ENCODE measurements around the gene CCSER2. TPM values are rescaled to one million over a fixed set of nuclear protein-coding genes. Genes with fewer than 3 reads are reported as not detected.
"Not testable (repeated sequence)": the region's sequence is repeated elsewhere in the genome, so short reads cannot be mapped to it uniquely, and the experiment has no call there.

Gene CCSER2
- total and polyA plus RNA-seq, 4 donors = 54.1 to 108 (median 66.8) TPM

- Histone ChIP-seq H3K27ac (ENCODE audit: low read depth, low read length) (no peak overlapping the region), H3K36me3 (ENCODE audit: control insufficient read depth, insufficient read depth, low read length) (no peaks in the 10 kb centered on the region), H3K9me3 (ENCODE audit: control insufficient read depth, insufficient read depth, low read length) (no peaks in the 10 kb centered on the region), H3K4me3 (ENCODE audit: low read depth, low read length) (no peak overlapping the region), H3K4me1 (ENCODE audit: control insufficient read depth, insufficient read depth, low read length) (peaks cover 3% of the 10 kb centered on the region), H3K27me3 (ENCODE audit: control insufficient read depth, insufficient read depth, low read length) (no peaks in the 10 kb centered on the region)
- no CpG with 5 or more reads among the region's 1 CpG for WGBS (ENCODE audit: insufficient coverage)
- no peak for DNase-seq (ENCODE audit: low read depth in 4 of 6, low spot score in 6 of 6)
These were observed 13.6 kb downstream of the CCSER2 start for GRCh38 chr10:84341983-84342382.

- WGBS (ENCODE audit: insufficient coverage) = 92% methylated on average over 2 of the region's 6 CpGs
- no peak for DNase-seq (ENCODE audit: low read depth in 4 of 6, low spot score in 6 of 6)
- no peak overlapping the region for H3K27ac ChIP-seq (ENCODE audit: low read depth, low read length)
These were observed 14.2 kb downstream of the CCSER2 start for GRCh38 chr10:84342584-84342983.

DNA sequence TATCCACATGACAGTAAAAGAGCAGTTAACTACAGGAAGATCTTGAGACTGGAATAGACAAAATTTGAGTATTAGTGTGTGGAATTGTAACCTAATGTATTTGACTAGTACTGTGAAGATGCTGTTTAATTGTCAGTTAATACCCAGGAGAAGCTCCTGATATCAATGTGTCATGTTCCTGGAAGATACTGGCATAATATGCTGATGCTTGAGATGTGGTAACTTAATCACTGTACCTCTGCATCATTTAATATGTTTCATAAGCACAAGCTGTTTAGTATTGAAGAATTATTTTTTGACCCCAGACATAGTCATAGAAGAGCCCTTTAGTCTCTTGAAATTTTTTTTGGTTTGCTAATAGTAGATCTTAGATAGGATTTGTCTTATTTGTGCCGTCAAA, 15.4 kb downstream of the CCSER2 start:
- no peak overlapping the region for H3K4me3 ChIP-seq (ENCODE audit: low read depth, low read length)
- H3K4me1 ChIP-seq (ENCODE audit: control insufficient read depth, insufficient read depth, low read length) = no peaks in the 10 kb centered on the region
- H3K36me3 ChIP-seq (ENCODE audit: control insufficient read depth, insufficient read depth, low read length) = peaks cover 4% of the 10 kb centered on the region
- H3K27me3 ChIP-seq (ENCODE audit: control insufficient read depth, insufficient read depth, low read length) = no peaks in the 10 kb centered on the region
- no peaks in the 10 kb centered on the region for H3K9me3 ChIP-seq (ENCODE audit: control insufficient read depth, insufficient read depth, low read length)
- WGBS (ENCODE audit: insufficient coverage) = no CpG with 5 or more reads among the region's 1 CpG
- no peak overlapping the region for H3K27ac ChIP-seq (ENCODE audit: low read depth, low read length)
- no peak for DNase-seq (ENCODE audit: low read depth in 4 of 6, low spot score in 6 of 6)

More at GRCh38 chr10:84342584-84342983, 14.2 kb downstream of the CCSER2 start:
- Histone ChIP-seq H3K4me3 (ENCODE audit: low read depth, low read length) (no peak overlapping the region), H3K4me1 (ENCODE audit: control insufficient read depth, insufficient read depth, low read length) (peaks cover 3% of the 10 kb centered on the region), H3K36me3 (ENCODE audit: control insufficient read depth, insufficient read depth, low read length) (no peaks in the 10 kb centered on the region), H3K27me3 (ENCODE audit: control insufficient read depth, insufficient read depth, low read length) (no peaks in the 10 kb centered on the region), H3K9me3 (ENCODE audit: control insufficient read depth, insufficient read depth, low read length) (no peaks in the 10 kb centered on the region)

- DNase-seq (ENCODE audit: low read depth in 4 of 6, low spot score in 6 of 6) = no peak
- Histone ChIP-seq H3K36me3 (ENCODE audit: control insufficient read depth, insufficient read depth, low read length) (peaks cover 4% of the 10 kb centered on the region), H3K4me3 (ENCODE audit: low read depth, low read length) (no peak overlapping the region), H3K9me3 (ENCODE audit: control insufficient read depth, insufficient read depth, low read length) (no peaks in the 10 kb centered on the region), H3K27ac (ENCODE audit: low read depth, low read length) (no peak overlapping the region), H3K4me1 (ENCODE audit: control insufficient read depth, insufficient read depth, low read length) (no peaks in the 10 kb centered on the region), H3K27me3 (ENCODE audit: control insufficient read depth, insufficient read depth, low read length) (no peaks in the 10 kb centered on the region)
- WGBS (ENCODE audit: insufficient coverage) = 72% methylated on average over 1 of the region's 4 CpGs
These were observed 16.1 kb downstream of the CCSER2 start for GRCh38 chr10:84344526-84344925.

DNA sequence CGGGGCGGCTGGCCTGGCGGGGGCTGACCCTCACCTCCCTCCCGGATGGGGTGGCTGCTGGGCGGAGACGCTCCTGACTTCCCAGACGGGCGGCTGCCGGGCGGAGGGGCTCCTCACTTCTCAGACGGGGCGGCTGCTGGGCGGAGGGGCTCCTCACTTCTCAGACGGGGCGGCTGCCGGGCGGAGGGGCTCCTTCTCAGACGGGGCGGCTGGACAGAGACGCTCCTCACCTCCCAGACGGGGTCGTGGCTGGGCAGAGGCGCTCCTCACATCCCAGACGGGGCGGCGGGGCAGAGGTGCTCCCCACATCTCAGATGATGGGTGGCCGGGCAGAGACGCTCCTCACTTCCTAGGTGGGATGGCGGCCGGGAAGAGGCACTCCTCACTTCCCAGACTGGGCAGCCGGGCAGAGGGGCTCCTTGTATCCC, 19.2 kb downstream of the CCSER2 start:
- H3K4me1 ChIP-seq (ENCODE audit: control insufficient read depth, insufficient read depth, low read length); H3K27me3 ChIP-seq (ENCODE audit: control insufficient read depth, insufficient read depth, low read length); H3K4me3 ChIP-seq (ENCODE audit: low read depth, low read length); H3K9me3 ChIP-seq (ENCODE audit: control insufficient read depth, insufficient read depth, low read length); DNase-seq (ENCODE audit: low read depth in 4 of 6, low spot score in 6 of 6); H3K27ac ChIP-seq (ENCODE audit: low read depth, low read length); H3K36me3 ChIP-seq (ENCODE audit: control insufficient read depth, insufficient read depth, low read length): not testable (repeated sequence)
- 98% methylated on average over 17 of the region's 31 CpGs for WGBS (ENCODE audit: insufficient coverage)

DNA sequence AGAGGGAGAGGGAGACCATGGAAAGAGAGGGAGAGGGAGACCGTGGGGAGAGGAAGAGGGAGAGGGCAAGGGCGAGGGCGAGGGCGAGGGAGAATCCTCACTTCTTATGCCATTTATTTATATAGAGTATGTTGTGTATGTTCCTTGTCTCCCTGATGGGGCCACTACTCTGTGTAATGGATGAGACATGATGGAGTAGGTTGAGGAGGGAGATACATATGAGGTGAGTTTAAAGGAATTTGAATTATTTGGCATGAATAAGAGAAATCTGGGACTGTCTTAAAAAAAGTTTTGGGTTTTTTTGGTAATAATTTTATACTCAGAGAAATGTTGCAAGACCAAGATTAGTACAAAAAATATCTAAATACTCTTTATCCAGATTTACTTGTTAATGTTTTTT, 20.1 kb downstream of the CCSER2 start:
- DNase-seq (ENCODE audit: low read depth in 4 of 6, low spot score in 6 of 6) = no peak
- Histone ChIP-seq H3K4me1 (ENCODE audit: control insufficient read depth, insufficient read depth, low read length) (no peaks in the 10 kb centered on the region), H3K27me3 (ENCODE audit: control insufficient read depth, insufficient read depth, low read length) (no peaks in the 10 kb centered on the region), H3K9me3 (ENCODE audit: control insufficient read depth, insufficient read depth, low read length) (no peaks in the 10 kb centered on the region), H3K36me3 (ENCODE audit: control insufficient read depth, insufficient read depth, low read length) (peaks cover 4% of the 10 kb centered on the region), H3K4me3 (ENCODE audit: low read depth, low read length) (no peak overlapping the region), H3K27ac (ENCODE audit: low read depth, low read length) (no peak overlapping the region)
- WGBS (ENCODE audit: insufficient coverage) = no CpG with 5 or more reads among the region's 4 CpGs

DNA sequence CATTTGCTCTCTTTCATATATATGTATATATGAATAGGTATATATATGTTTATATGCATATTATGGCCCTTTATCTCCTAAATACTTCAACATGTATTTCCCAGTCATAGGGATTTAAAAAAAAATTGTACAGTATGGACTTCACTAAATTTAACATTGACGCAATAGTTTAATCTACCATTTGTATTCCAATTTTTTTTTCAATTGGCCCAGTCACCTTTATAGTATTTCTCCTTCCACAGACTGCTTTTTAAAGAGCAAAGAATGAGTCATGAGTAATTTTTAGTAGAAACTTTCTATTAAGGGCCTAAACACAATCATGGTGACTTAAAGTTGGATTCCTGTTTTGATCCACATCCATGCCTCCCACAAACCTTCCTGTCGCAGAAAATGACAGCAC, 20.5 kb downstream of the CCSER2 start:
- H3K27me3 ChIP-seq (ENCODE audit: control insufficient read depth, insufficient read depth, low read length) = no peaks in the 10 kb centered on the region
- 100% methylated on average over 1 of the region's 2 CpGs for WGBS (ENCODE audit: insufficient coverage)
- peaks cover 4% of the 10 kb centered on the region for H3K36me3 ChIP-seq (ENCODE audit: control insufficient read depth, insufficient read depth, low read length)
- H3K9me3 ChIP-seq (ENCODE audit: control insufficient read depth, insufficient read depth, low read length) = no peaks in the 10 kb centered on the region
- H3K4me3 ChIP-seq (ENCODE audit: low read depth, low read length) = no peak overlapping the region
- no peak for DNase-seq (ENCODE audit: low read depth in 4 of 6, low spot score in 6 of 6)
- no peaks in the 10 kb centered on the region for H3K4me1 ChIP-seq (ENCODE audit: control insufficient read depth, insufficient read depth, low read length)
- no peak overlapping the region for H3K27ac ChIP-seq (ENCODE audit: low read depth, low read length)

GRCh38 chr10:84352251-84352842, 24.0 kb downstream of the CCSER2 start:
- Histone ChIP-seq H3K36me3 (ENCODE audit: control insufficient read depth, insufficient read depth, low read length) (peaks cover 4% of the 10 kb centered on the region), H3K4me3 (ENCODE audit: low read depth, low read length) (no peak overlapping the region), H3K27me3 (ENCODE audit: control insufficient read depth, insufficient read depth, low read length) (no peaks in the 10 kb centered on the region), H3K27ac (ENCODE audit: low read depth, low read length) (no peak overlapping the region), H3K4me1 (ENCODE audit: control insufficient read depth, insufficient read depth, low read length) (no peaks in the 10 kb centered on the region), H3K9me3 (ENCODE audit: control insufficient read depth, insufficient read depth, low read length) (no peaks in the 10 kb centered on the region)
- DNase-seq (ENCODE audit: low read depth in 4 of 6, low spot score in 6 of 6) = peak in 1 of 6 donors; percentile 21
- WGBS (ENCODE audit: insufficient coverage) = 100% methylated on average over 2 of the region's 7 CpGs

DNA sequence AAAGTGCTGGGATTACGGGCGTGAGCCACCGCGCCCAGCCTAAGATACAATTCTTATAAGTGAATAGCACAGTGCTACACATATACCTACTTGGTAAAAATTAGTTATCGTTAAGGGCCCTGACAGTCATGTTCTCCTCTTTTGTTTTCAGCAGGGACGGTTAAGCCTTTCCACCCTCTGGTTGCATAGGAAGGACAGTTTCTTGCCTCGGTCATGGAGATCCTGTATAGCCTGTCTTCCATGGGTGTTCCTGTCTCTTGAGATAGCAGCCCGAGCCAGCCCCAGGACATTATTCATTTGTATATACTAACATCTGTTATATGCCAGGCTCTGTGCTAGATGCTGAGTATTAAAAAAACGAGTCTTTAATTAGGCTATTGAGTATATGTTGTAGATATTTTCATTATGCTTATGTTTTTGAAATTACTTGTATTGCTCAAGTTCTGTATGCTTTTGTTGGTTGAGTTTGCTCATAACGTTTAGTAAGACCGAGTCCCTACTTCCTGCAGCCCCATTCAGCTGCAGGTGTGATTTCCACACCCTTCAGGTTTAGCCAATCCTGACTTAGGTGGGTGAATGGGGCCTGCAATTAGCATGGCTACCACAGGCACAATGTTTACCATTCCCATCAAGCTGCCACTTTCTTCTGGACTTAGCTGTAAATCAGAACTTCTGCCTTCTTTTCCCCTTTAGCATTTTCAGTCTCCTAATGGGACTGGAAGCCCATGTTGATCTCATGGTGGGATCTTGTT, 24.8 kb downstream of the CCSER2 start:
- Histone ChIP-seq H3K27ac (ENCODE audit: low read depth, low read length) (no peak overlapping the region), H3K4me3 (ENCODE audit: low read depth, low read length) (no peak overlapping the region), H3K9me3 (ENCODE audit: control insufficient read depth, insufficient read depth, low read length) (no peaks in the 10 kb centered on the region), H3K36me3 (ENCODE audit: control insufficient read depth, insufficient read depth, low read length) (peaks cover 2% of the 10 kb centered on the region), H3K4me1 (ENCODE audit: control insufficient read depth, insufficient read depth, low read length) (no peaks in the 10 kb centered on the region), H3K27me3 (ENCODE audit: control insufficient read depth, insufficient read depth, low read length) (no peaks in the 10 kb centered on the region)
- 100% methylated on average over 1 of the region's 11 CpGs for WGBS (ENCODE audit: insufficient coverage)
- no peak for DNase-seq (ENCODE audit: low read depth in 4 of 6, low spot score in 6 of 6)

GRCh38 chr10:84354623-84355022, 26.2 kb downstream of the CCSER2 start:
- Histone ChIP-seq H3K27ac (ENCODE audit: low read depth, low read length) (no peak overlapping the region), H3K36me3 (ENCODE audit: control insufficient read depth, insufficient read depth, low read length) (no peaks in the 10 kb centered on the region), H3K4me1 (ENCODE audit: control insufficient read depth, insufficient read depth, low read length) (no peaks in the 10 kb centered on the region), H3K27me3 (ENCODE audit: control insufficient read depth, insufficient read depth, low read length) (no peaks in the 10 kb centered on the region), H3K4me3 (ENCODE audit: low read depth, low read length) (no peak overlapping the region), H3K9me3 (ENCODE audit: control insufficient read depth, insufficient read depth, low read length) (no peaks in the 10 kb centered on the region)
- no CpG with 5 or more reads among the region's 4 CpGs for WGBS (ENCODE audit: insufficient coverage)
- DNase-seq (ENCODE audit: low read depth in 4 of 6, low spot score in 6 of 6) = no peak
